ENCODE measurements around the gene PTPN2.
"Not testable (repeated sequence)": the region's sequence is repeated elsewhere in the genome, so short reads cannot be mapped to it uniquely, and the experiment has no call there.

PTPN2 gene

DNA sequence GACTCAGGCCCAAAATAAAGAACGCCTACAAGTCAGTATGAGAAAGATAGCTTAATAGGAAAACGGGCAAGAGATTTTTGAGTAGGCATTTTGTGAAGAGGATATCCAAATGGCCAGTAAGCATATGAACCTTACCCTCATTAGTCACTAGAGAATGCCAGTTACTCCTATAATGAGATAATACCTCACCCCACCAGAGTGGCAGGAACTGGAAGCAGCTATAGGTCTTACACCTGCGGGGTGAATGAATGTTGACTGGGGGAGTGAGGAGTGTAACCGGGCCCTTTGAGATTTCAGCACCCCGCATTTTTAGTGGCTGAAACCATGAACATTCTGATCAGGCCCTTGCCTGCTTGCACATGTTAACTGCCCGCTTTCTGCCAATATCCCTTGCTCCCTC lies 7.5 kb upstream of the PTPN2 start:
- DNase-seq (ENCODE audit: low spot score): peak; percentile 32

DNA sequence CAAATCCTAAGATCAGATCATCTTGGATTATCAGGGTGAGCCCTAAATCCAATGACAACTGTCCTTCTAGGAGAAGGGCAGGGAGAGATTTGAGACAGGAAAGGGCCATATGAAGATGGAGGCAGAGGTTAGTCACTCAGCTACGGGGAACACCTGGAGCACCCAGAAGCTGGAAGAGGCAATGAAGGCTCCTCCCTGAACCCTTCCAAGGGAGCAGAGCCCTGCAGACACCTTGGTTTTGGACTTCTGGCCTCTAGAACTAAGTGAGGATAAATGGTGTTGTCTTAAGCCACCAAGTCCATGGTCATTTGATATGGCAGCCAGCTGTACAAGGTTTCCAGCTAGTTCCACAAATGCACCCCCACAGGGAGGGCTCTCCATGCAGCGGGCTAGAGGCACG lies 6.9 kb upstream of the PTPN2 start:
- no peak for DNase-seq (ENCODE audit: low spot score)

- peak; percentile 25 for DNase-seq (ENCODE audit: low spot score)
Observed at GRCh38 chr18:12886498-12887126, 2.6 kb upstream of the PTPN2 start.

- no peak for DNase-seq (ENCODE audit: low spot score)
Observed at GRCh38 chr18:12885500-12885899, 1.5 kb upstream of the PTPN2 start.

DNA sequence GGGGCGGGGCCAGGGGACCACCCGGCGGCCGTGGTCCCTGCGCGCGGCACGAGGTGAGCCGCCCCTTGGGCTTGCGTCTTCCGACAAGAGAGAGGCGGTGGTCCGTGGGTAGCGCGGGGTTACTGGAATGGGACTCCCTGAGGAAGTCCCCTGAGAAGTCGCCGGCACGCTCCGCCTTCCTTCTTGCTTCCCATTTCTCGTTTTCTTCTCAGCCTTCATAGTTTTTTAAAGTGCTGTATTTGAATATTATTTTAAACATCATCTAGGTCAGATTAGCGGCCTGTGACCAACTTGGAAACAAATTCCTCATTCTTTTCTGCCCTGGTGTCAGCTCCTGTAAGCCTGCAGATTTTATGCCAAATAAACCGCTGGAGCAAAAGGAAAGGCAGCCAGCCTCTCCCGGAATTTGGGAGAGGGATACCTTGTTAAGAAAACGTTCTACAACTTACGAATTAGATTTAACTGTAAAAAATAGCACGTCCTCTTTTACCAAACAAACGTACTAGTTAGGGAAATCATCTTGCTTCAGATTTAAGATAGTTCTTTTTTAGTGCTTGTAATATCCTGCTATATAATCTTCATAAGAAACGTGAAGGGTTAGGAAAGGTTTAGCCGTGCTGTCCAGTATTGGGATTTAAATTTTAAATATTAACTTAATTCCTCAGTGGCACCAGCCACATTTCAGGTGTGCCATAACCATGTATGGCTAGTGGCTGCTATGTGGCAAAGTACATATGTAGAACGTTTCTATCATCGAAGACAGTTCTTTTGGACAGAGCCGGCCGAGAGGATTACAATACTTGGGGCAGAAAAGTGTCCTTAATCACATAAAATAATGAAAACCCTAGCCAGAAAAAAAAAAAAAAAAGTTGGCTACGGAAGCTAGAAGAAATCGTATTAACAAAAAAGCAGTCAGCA lies 628 bp upstream of the PTPN2 start:
- DNase-seq (ENCODE audit: low spot score): no peak

- DNase-seq (ENCODE audit: low spot score): no peak
Observed at GRCh38 chr18:12883372-12883683, 709 bp downstream of the PTPN2 start.

- no peak for DNase-seq (ENCODE audit: low spot score)
Observed at GRCh38 chr18:12882453-12883371, 1.3 kb downstream of the PTPN2 start.

DNA sequence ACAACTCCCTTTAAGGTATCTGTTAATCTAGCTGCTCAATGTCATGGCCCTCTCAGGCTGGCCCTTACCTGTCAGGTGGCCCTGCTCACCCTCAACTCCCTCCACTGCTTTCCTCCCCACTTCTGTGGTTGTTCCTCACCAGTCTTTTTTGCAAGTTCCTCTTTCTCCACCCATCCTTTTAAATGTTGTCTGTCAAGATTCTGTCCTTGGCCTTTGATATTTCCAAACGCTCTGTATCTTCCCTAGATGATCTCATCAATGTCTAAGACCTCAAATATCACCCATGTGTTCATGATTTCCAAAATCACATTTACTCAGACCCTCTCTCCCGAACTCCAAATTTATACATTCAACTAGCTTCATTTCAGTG lies 3.5 kb downstream of the PTPN2 start:
- DNase-seq (ENCODE audit: low spot score): no peak

DNA sequence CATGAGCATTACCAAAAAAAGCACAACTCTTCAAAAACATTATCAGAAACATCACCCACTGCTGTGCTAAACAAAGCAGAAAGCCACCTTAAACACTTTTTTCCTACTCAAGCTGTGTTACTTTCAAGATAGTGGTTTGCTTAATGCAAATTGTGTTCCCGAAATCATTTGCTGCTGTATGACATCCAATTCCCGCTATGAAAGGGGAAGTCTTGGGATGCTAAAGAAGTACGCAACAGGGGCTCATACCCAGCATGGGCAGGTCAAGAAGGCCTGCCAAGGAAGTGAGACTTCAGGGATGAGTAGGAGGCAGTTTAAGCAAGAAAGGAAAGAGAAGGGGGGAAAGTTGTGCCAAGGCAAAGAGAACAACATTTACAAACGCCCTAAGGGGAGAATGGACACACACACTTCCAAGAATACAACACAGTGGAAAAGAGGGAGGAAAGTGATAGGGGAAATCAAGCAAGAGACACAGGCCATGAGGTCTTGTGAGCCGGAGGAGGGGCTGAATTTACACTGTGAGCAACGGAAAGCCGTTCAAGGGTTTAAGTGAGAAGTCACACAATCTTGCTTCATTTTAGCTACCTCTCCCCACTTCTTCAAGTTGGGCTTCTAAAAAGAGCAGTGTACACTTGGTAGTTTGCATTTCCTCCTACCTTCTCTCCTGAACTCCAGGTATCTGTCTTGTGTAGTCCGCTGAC lies 4.0 kb downstream of the PTPN2 start:
- no peak for DNase-seq (ENCODE audit: low spot score)

- DNase-seq (ENCODE audit: low spot score): not testable (repeated sequence)
Observed at GRCh38 chr18:12874992-12875391, 9.0 kb downstream of the PTPN2 start.

GRCh38 chr18:12873961-12874567 lies 10.0 kb downstream of the PTPN2 start:
- DNase-seq (ENCODE audit: low spot score): not testable (repeated sequence)

GRCh38 chr18:12872408-12872807 lies 11.6 kb downstream of the PTPN2 start:
- no peak for DNase-seq (ENCODE audit: low spot score)

DNA sequence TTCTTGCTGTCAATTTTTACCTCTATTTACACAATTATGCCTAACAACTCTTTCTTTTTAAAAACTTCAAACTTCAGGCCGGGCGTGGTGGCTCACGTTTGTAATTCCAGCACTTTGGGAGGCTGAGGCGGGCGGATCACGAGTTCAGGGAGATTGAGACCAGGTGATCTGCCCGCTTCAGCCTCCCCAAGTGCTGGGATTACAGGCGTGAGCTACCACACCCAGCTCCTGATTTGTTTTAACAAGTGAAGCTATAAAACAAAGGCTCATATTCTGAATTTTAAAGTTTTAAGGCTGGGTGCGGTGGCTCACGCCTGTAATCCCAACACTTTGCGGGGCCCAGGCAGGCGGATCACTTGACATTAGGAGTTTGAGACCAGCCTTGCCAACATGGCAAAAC lies 15.5 kb downstream of the PTPN2 start:
- no peak for DNase-seq (ENCODE audit: low spot score)

- DNase-seq (ENCODE audit: low spot score): no peak
Observed at GRCh38 chr18:12867441-12868123, 16.5 kb downstream of the PTPN2 start.

DNA sequence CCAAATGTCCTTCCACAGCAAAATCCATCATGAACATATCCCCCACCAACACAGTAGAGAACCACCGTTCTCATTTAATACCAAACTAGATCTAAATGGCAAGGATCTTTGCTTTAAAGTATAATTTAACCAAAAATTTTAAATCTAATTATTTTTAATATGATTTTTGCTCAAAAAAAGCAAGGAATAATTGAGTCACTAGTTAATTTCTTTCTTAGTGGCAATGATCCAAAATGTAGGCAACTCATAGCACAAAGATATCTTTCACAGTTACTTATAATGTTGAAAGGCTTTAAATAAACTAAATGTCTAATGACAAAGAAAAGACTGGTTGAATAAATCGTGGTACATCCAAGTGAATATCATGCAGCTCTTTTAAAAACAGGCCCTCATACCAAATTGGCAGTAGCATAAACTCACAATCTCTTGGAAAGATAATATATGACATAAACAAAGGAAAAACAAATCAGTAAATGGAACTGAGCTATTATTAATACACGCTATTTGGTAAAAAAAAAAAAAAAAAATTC lies 20.3 kb downstream of the PTPN2 start:
- DNase-seq (ENCODE audit: low spot score): no peak

GRCh38 chr18:12862874-12863482 lies 21.1 kb downstream of the PTPN2 start:
- DNase-seq (ENCODE audit: low spot score): no peak

GRCh38 chr18:12862467-12862866 lies 21.6 kb downstream of the PTPN2 start:
- no peak for DNase-seq (ENCODE audit: low spot score)

DNA sequence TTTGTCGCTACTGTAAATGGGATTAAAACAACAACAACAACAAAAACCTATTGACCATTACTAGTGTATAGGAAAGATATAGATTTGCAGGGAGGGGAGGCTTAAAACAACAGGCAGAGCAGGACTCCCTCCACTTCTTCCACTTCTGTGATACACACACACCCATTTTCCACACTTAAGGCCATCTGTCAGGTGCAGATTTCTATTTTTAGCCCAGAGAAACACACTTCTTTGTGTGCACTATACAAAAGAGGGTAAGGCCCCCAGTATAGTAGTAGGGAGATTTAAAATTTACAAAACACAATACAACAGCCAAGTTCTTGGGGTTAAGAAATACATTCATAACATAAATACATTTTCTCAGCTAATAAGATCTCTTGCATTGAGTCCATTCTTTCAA lies 22.4 kb downstream of the PTPN2 start:
- no peak for DNase-seq (ENCODE audit: low spot score)

DNA sequence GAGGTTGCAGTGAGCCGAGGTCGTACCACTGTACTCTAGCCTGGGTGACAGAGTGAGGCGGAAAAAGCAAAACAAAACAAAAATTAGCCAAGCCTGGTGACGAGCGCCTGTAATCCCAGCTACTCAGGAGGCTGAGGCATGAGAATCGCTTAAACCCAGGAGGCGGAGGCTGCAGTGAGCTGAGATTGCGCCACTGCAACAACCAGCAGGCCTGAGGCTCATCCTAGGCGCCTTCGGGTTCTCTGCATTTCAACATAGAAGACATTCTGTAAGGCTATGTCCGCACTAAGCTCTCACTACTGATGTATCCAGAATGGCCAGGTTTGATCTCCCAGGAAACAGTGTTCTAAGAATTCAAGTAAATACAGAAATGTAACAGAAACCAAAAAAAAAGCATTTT lies 23.5 kb downstream of the PTPN2 start:
- no peak for DNase-seq (ENCODE audit: low spot score)

- no peak for DNase-seq (ENCODE audit: low spot score)
Observed at GRCh38 chr18:12858991-12859390, 25.0 kb downstream of the PTPN2 start.
